CD8-positive, alpha-beta memory T cell (primary cell): ENCODE measurements around the gene LGALS14. TPM values are rescaled to one million over a fixed set of nuclear protein-coding genes. Genes with fewer than 3 reads are reported as not detected.

Source experiments
- CTCF ChIA-PET: fragments of 350-600 bp; sonication (Branson Sonifier 250); formaldehyde crosslinking; loops from one replicate; lab custom pipeline; 2021; ENCODE audit warnings: antibody characterized with exemption; lab: Charles Lee
- POLR2A ChIA-PET: fragments of 350-600 bp; sonication (Branson Sonifier 250); formaldehyde crosslinking; loops from one replicate; lab custom pipeline; 2021; ENCODE audit warnings: antibody characterized with exemption; lab: Charles Lee
- DNase-seq, 5 donors: peaks; one replicate each; pipeline versions ENCODE4 v3.0.0 to v3.0.0-alpha.2; 2020 to 2022; ENCODE audit warnings: mixed read lengths in 1 of 5
- H3K27ac ChIP-seq: one replicate; pipeline ENCODE4 v1.7.0; 2013; ENCODE audit warnings: low read depth, mild to moderate bottlenecking, low read length, moderate library complexity
- H3K27me3 ChIP-seq: 2 replicates; pipeline ENCODE4 v1.7.0; 2013; ENCODE audit warnings: low read length, mild to moderate bottlenecking; ENCODE audit not compliant: insufficient read depth, poor library complexity, severe bottlenecking
- H3K36me3 ChIP-seq: 2 replicates; pipeline ENCODE4 v1.7.0; 2013; ENCODE audit warnings: mild to moderate bottlenecking, low read length, moderate library complexity; ENCODE audit not compliant: insufficient read depth
- H3K4me1 ChIP-seq: 2 replicates; pipeline ENCODE4 v1.7.0; 2013; ENCODE audit warnings: mild to moderate bottlenecking, low read length, moderate library complexity; ENCODE audit not compliant: insufficient read depth
- H3K4me3 ChIP-seq: 2 replicates; pipeline ENCODE4 v1.7.0; 2013; ENCODE audit warnings: mild to moderate bottlenecking, low read length
- H3K9me3 ChIP-seq: 2 replicates; pipeline ENCODE4 v1.7.0; 2013; ENCODE audit warnings: mild to moderate bottlenecking, low read length
- H3K27ac Mint-ChIP-seq, 8 donors: one replicate each; pipeline ENCODE4 v1.8.0; 2020 to 2021; ENCODE audit warnings: mixed read lengths in 8 of 8, mild to moderate bottlenecking in 6 of 8, inconsistent platforms in 3 of 8, moderate library complexity in 3 of 8
- H3K27me3 Mint-ChIP-seq, 2 donors: one replicate each; pipeline ENCODE4 v1.8.0; 2020 to 2021; ENCODE audit warnings: mixed read lengths in 2 of 2, mild to moderate bottlenecking in 1 of 2, moderate library complexity in 1 of 2
- H3K36me3 Mint-ChIP-seq, 3 donors: one replicate each; pipeline ENCODE4 v1.8.0; 2020 to 2021; ENCODE audit warnings: mixed read lengths in 3 of 3, inconsistent platforms in 1 of 3, mild to moderate bottlenecking in 1 of 3
- H3K4me1 Mint-ChIP-seq, 3 donors: one replicate each; pipeline ENCODE4 v1.8.0; 2020 to 2021; ENCODE audit warnings: mixed read lengths in 3 of 3, inconsistent platforms in 1 of 3, mild to moderate bottlenecking in 1 of 3
- H3K4me3 Mint-ChIP-seq, 7 donors: one replicate each; pipeline ENCODE4 v1.8.0; 2020 to 2021; ENCODE audit warnings: mixed read lengths in 7 of 7, mild to moderate bottlenecking in 6 of 7, moderate library complexity in 4 of 7, inconsistent platforms in 2 of 7
- H3K9me3 Mint-ChIP-seq, 5 donors: one replicate each; pipeline ENCODE4 v1.8.0; 2020 to 2022; ENCODE audit warnings: mixed read lengths in 5 of 5, mild to moderate bottlenecking in 3 of 5, moderate library complexity in 2 of 5, inconsistent platforms in 1 of 5
- polyA plus RNA-seq: library from polyadenylated mRNA; unstranded; fragments of 300-500 nt; fragmentation: Illumina TruSeq; gene quantifications from one replicate; pipeline ENCODE4 v1.2.3, GENCODE V29; 2021
- total RNA-seq, 2 experiments: library from RNA; stranded (reverse); gene quantifications; one replicate each; pipeline ENCODE4 v1.2.3, GENCODE V29; 2021

Gene LGALS14
- total and polyA plus RNA-seq, 3 experiments from 2014 or later, result not detected

- no peak for DNase-seq
- H3K27ac ChIP-seq, result no peak overlapping the region
- CTCF ChIA-PET, result no interaction called here
These were observed 21.7 kb downstream of the LGALS14 start for GRCh38 chr19:39725995-39726394.

GRCh38 chr19:39727070-39727800, 23.0 kb downstream of the LGALS14 start:
- Mint-ChIP-seq H3K4me3 (no peak overlapping the region), H3K4me1 (no peaks in the 10 kb centered on the region), H3K27ac (no peak overlapping the region), H3K36me3 (no peaks in the 10 kb centered on the region), H3K27me3 (peaks cover 9 to 66% of the 10 kb centered on the region in 2 donors), H3K9me3 (no peaks in the 10 kb centered on the region)
- ChIA-PET CTCF (no interaction called here), POLR2A (no interaction called here)
- no peak for DNase-seq
- Histone ChIP-seq H3K4me1 (no peaks in the 10 kb centered on the region), H3K36me3 (no peaks in the 10 kb centered on the region), H3K4me3 (no peak overlapping the region), H3K27ac (no peak overlapping the region), H3K9me3 (no peaks in the 10 kb centered on the region), H3K27me3 (peaks cover 3% of the 10 kb centered on the region)

More at GRCh38 chr19:39725995-39726394, 21.7 kb downstream of the LGALS14 start:
- H3K9me3 Mint-ChIP-seq, result no peaks in the 10 kb centered on the region
- no peaks in the 10 kb centered on the region for H3K4me1 Mint-ChIP-seq
- POLR2A ChIA-PET, result no interaction called here
- Histone ChIP-seq H3K4me1 (no peaks in the 10 kb centered on the region), H3K27me3 (peaks cover 3% of the 10 kb centered on the region), H3K9me3 (no peaks in the 10 kb centered on the region), H3K36me3 (no peaks in the 10 kb centered on the region), H3K4me3 (no peak overlapping the region)
- H3K36me3 Mint-ChIP-seq, result no peaks in the 10 kb centered on the region
- H3K27me3 Mint-ChIP-seq, result peaks cover 7 to 67% of the 10 kb centered on the region in 2 donors
- no peak overlapping the region for H3K4me3 Mint-ChIP-seq
- H3K27ac Mint-ChIP-seq, result no peak overlapping the region

GRCh38 chr19:39728040-39728439, 23.8 kb downstream of the LGALS14 start:
- no peaks in the 10 kb centered on the region for H3K36me3 Mint-ChIP-seq
- CTCF ChIA-PET, result no interaction called here
- H3K27me3 Mint-ChIP-seq, result peaks cover 4 to 59% of the 10 kb centered on the region in 2 donors
- no peak overlapping the region for H3K4me3 ChIP-seq
- peaks cover 3% of the 10 kb centered on the region for H3K27me3 ChIP-seq
- H3K36me3 ChIP-seq, result no peaks in the 10 kb centered on the region
- H3K4me3 Mint-ChIP-seq, result no peak overlapping the region
- H3K4me1 Mint-ChIP-seq, result no peaks in the 10 kb centered on the region
- H3K27ac Mint-ChIP-seq, result no peak overlapping the region
- H3K27ac ChIP-seq, result no peak overlapping the region
- DNase-seq, result no peak
- H3K9me3 ChIP-seq, result no peaks in the 10 kb centered on the region
- H3K4me1 ChIP-seq, result no peaks in the 10 kb centered on the region
- POLR2A ChIA-PET, result no interaction called here
- H3K9me3 Mint-ChIP-seq, result no peaks in the 10 kb centered on the region

GRCh38 chr19:39729594-39729993, 25.3 kb downstream of the LGALS14 start:
- Histone ChIP-seq H3K36me3 (no peaks in the 10 kb centered on the region), H3K4me3 (no peak overlapping the region), H3K27me3 (peaks cover 3% of the 10 kb centered on the region), H3K4me1 (no peaks in the 10 kb centered on the region), H3K9me3 (no peaks in the 10 kb centered on the region), H3K27ac (no peak overlapping the region)
- Mint-ChIP-seq H3K27me3 (peaks cover 9 to 51% of the 10 kb centered on the region in 2 donors), H3K27ac (no peak overlapping the region), H3K36me3 (no peaks in the 10 kb centered on the region), H3K4me3 (no peak overlapping the region), H3K4me1 (no peaks in the 10 kb centered on the region), H3K9me3 (no peaks in the 10 kb centered on the region)
- POLR2A ChIA-PET, result no interaction called here
- CTCF ChIA-PET, result no interaction called here
- no peak for DNase-seq

GRCh38 chr19:39731685-39732084, 27.4 kb downstream of the LGALS14 start:
- Mint-ChIP-seq H3K4me3 (no peak overlapping the region), H3K9me3 (no peaks in the 10 kb centered on the region), H3K27ac (no peak overlapping the region), H3K4me1 (no peaks in the 10 kb centered on the region), H3K27me3 (peaks cover 8 to 38% of the 10 kb centered on the region in 2 donors), H3K36me3 (no peaks in the 10 kb centered on the region)
- ChIA-PET CTCF (no interaction called here), POLR2A (no interaction called here)
- H3K4me1 ChIP-seq, result peaks cover 8% of the 10 kb centered on the region
- no peak overlapping the region for H3K27ac ChIP-seq
- H3K4me3 ChIP-seq, result no peak overlapping the region
- no peak for DNase-seq
- H3K9me3 ChIP-seq, result no peaks in the 10 kb centered on the region
- no peaks in the 10 kb centered on the region for H3K36me3 ChIP-seq
- H3K27me3 ChIP-seq, result peaks cover 3% of the 10 kb centered on the region

- peaks cover 12% of the 10 kb centered on the region for H3K4me1 ChIP-seq
- no peak overlapping the region for H3K27ac Mint-ChIP-seq
These were observed 29.6 kb downstream of the LGALS14 start for GRCh38 chr19:39733841-39734240.

GRCh38 chr19:39735688-39736087, 31.4 kb downstream of the LGALS14 start:
- no peaks in the 10 kb centered on the region for H3K27me3 ChIP-seq
- Mint-ChIP-seq H3K9me3 (no peaks in the 10 kb centered on the region), H3K4me3 (no peak overlapping the region), H3K36me3 (no peaks in the 10 kb centered on the region), H3K4me1 (peaks cover 0 to 15% (median 2%) of the 10 kb centered on the region in 3 donors), H3K27ac (no peak overlapping the region), H3K27me3 (peaks cover 14 to 32% of the 10 kb centered on the region in 2 donors)
- H3K4me3 ChIP-seq, result no peak overlapping the region
- H3K4me1 ChIP-seq, result peaks cover 12% of the 10 kb centered on the region
- DNase-seq, result no peak
- no peaks in the 10 kb centered on the region for H3K36me3 ChIP-seq
- no peaks in the 10 kb centered on the region for H3K9me3 ChIP-seq
- POLR2A ChIA-PET, result no interaction called here
- no peak overlapping the region for H3K27ac ChIP-seq
- CTCF ChIA-PET, result no interaction called here

More at GRCh38 chr19:39733841-39734240, 29.6 kb downstream of the LGALS14 start:
- Mint-ChIP-seq H3K36me3 (no peaks in the 10 kb centered on the region), H3K27me3 (peaks cover 12 to 31% of the 10 kb centered on the region in 2 donors), H3K4me3 (no peak overlapping the region), H3K9me3 (no peaks in the 10 kb centered on the region), H3K4me1 (peaks cover 0 to 9% (median 0%) of the 10 kb centered on the region in 3 donors)
- no peak for DNase-seq
- no peaks in the 10 kb centered on the region for H3K36me3 ChIP-seq
- ChIA-PET CTCF (no interaction called here), POLR2A (no interaction called here)
- no peak overlapping the region for H3K4me3 ChIP-seq
- H3K27ac ChIP-seq, result no peak overlapping the region
- no peaks in the 10 kb centered on the region for H3K9me3 ChIP-seq
- H3K27me3 ChIP-seq, result no peaks in the 10 kb centered on the region

GRCh38 chr19:39736088-39736487, 31.8 kb downstream of the LGALS14 start:
- H3K4me1 Mint-ChIP-seq, result peaks cover 0 to 15% (median 2%) of the 10 kb centered on the region in 3 donors
- no peaks in the 10 kb centered on the region for H3K9me3 Mint-ChIP-seq
- no peak overlapping the region for H3K4me3 Mint-ChIP-seq
- no peaks in the 10 kb centered on the region for H3K9me3 ChIP-seq
- DNase-seq, result no peak
- H3K27me3 ChIP-seq, result no peaks in the 10 kb centered on the region
- peak overlapping the region in 1 of 8 donors; percentile 12 for H3K27ac Mint-ChIP-seq
- ChIA-PET CTCF (no interaction called here), POLR2A (no interaction called here)
- H3K27ac ChIP-seq, result no peak overlapping the region
- peaks cover 12% of the 10 kb centered on the region for H3K4me1 ChIP-seq
- no peaks in the 10 kb centered on the region for H3K36me3 Mint-ChIP-seq
- no peak overlapping the region for H3K4me3 ChIP-seq
- no peaks in the 10 kb centered on the region for H3K36me3 ChIP-seq
- H3K27me3 Mint-ChIP-seq, result peaks cover 14 to 32% of the 10 kb centered on the region in 2 donors
